Cortex of kidney (tissue), 1 donor: ENCODE results near the gene FGF14.

ENCODE experiments used
- DNase-seq: peaks from one replicate; lab custom pipeline; 2025; lab: John Stamatoyannopoulos, UW

FGF14 gene

GRCh38 chr13:102367836-102368235 lies 34.0 kb downstream of the FGF14 start:
- DNase-seq, result no peak

DNA sequence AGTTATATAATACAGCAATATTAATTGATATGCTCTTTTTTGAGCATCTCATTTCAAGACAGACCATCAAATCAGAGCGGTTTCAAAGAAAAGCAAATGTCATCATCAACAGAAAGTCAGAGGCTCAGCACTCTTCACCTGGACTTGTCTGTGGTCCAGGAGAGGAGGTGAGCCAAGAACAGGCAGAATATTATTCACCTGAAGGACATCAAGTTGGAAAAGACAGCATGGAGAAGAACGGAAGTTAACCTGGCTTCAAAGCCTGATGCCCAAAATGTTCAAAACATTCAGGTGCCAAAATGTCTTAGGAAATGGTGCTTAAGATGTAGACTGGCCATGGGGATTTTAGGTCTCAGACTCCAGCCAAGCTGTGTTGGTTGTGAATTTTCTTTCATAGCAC lies 40.7 kb downstream of the FGF14 start:
- DNase-seq, result no peak

GRCh38 chr13:102359264-102359663 lies 42.6 kb downstream of the FGF14 start:
- no peak for DNase-seq

DNA sequence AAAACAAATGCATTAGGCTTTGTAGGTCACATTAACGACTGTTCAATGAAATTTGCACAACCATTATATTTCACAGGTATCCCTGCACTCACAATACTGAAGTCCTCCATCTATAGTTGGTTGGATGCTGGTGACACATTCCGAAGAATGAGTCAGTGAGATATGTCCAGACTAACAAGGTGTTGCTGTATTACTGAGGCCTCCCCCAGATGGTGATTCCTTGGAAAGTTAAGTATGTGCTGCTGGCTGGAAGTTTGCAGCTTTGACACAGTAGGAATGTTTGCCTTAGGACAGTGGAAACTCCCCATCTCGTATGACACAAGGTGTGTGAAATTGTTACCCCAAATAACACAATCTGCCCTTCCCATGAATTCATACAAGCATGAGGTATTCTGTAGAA lies 46.6 kb downstream of the FGF14 start:
- no peak for DNase-seq

- no peak for DNase-seq
Measured at GRCh38 chr13:102354011-102354410, 47.8 kb downstream of the FGF14 start.

GRCh38 chr13:102351521-102351920 lies 50.3 kb downstream of the FGF14 start:
- DNase-seq, result no peak

DNA sequence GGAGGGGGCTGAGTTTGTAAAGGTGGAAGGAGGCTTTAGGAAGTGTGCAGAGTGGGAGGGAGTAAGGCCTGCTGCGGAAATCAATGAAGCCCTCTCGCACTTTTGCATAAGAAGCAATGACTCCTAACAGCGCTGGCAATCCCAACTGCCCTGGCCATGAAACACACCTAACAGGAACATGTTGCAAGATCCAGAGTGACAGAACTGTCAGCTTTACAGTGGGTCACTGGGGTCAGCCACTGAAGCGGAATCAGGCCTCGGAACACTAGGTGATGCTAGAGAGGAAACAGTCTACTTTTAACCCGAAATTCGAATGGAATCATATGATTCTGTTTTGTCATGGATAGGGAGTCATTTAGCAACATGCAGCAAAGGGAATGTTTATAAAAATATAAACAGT lies 54.4 kb downstream of the FGF14 start:
- no peak for DNase-seq

DNA sequence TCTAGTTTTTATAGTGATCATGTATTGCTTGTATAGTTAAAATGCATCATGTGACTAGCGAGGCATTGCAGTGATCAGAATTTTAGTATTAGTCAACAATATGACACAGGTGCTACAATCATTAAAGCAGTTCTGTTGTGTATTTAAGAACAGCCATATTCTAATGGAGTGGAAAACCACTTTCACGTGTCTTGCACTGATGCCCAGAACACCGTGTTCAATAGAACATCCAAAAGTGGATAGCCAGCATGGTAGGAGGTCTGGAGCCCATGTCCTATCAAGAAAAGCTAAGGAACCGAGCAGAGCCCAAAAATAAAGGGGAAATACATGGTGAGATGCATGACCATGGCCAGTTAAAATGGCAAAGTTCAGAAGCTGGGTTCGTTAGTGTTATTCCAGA lies 55.1 kb downstream of the FGF14 start:
- DNase-seq, result no peak

DNA sequence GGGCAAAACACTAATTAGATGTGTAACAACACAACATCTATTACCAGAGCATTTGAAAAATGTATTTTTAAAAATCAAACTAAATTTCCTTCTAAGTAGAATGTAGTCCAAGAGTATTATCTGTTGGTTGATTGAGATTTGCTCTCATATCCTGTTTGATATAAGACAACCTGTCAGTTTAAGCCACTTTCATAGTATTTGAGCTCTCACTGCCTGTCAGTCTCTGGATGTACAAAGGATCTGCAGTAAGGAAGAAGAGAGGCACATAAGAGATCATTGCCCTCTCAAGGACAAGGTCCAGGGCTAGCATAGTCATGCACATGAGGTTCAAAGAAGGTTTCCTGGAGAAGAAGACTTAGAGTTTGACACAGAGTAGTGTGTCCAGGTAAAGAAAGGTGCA lies 57.4 kb downstream of the FGF14 start:
- no peak for DNase-seq

GRCh38 chr13:102333320-102334198 lies 68.3 kb downstream of the FGF14 start:
- no peak for DNase-seq

DNA sequence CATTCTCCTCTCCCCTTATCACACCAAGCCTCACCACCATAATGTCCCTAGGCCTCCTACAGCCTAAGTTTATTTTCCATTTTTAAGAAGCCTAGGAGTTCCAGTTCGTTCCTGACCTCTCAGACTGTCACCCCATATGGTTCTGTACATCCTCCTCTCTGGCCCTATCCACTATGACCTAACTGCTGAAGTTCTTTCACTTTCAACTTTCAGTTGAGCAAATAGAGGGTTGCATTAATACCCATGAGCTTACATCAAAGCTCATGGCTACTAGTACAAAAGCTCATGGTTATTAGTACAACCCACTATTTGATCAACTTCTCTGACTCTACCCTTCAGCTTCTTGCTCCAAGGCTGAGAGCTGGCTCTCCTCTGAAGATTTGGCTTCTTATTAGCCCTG lies 72.9 kb downstream of the FGF14 start:
- DNase-seq, result no peak

DNA sequence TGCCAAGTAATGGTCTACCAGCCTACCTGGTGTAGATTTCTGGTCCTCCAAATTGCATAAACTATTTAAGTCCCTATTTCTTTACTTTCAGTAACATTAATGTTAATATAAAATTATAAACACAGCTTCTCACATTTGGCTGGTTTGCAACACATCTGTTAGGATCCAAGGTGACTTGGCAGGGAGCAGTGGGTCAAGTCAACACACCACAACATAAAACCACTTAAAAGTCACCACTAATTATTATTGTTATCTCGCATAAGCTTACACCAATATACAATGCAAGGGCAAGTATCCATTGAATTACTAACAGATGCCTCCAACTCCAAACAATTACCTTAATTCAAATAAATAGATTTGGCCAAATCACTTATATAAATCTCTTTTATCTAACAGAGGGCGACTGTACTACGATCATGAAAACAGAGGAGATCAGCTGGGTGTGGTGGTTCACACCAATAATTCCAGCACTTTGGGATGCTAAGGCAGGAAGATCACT lies 74.7 kb downstream of the FGF14 start:
- DNase-seq, result no peak

- no peak for DNase-seq
Measured at GRCh38 chr13:102326381-102327118, 75.3 kb downstream of the FGF14 start.

DNA sequence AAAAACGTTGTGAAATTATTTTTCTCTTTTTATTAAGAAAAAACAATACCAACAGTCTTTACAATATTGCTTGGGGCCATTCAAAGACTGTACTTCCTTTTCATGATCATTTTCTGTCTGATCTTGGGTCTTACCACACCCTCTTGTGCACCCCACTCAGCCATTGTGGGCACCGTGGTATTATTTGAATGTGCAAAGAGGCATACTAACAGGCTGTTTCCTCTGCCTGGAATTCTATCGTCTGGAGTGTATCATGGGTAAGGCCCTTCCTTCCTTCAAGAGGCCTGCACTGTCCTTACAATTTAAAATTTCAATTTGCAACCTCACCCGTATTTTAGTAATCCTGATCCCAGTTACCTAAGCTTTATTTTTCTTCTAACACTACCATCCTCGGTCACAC lies 76.5 kb downstream of the FGF14 start:
- DNase-seq, result no peak

DNA sequence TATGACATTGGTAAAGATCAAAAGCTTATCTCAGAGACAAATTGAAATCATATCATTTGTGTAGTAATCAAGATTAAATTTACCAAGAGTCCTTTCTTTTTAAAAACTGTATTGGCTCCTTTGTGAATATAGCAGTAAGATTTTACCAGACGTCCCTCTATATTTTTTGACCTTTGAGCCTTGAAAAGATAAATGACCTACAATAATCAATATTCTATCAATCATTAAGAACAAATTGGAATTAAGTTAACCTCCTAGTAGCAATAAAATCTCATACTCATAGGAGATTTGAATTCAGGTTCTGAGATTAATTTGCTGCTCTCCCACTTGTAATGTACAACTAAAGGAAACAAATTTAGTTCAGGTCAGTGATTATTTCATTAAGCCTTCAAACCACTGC lies 78.3 kb downstream of the FGF14 start:
- no peak for DNase-seq

DNA sequence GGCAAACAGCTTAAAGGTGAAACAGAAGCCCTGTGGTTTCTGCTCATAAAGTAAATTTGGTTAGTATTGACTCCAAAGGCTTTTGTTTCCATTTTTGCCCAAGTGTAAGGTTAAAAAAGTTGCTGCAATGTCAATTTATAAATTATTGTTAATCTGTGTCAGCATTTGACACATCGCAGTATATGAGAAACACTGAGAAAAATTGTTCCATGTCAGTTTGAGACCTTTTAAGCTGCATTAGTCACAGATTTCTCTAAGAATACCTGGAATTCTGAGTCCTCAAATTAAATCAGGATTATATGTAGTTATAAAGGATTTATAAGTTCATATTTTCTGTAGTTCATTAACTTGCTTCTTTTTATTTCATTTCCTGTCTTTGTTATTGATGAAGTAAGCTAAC lies 78.8 kb downstream of the FGF14 start:
- DNase-seq, result no peak

DNA sequence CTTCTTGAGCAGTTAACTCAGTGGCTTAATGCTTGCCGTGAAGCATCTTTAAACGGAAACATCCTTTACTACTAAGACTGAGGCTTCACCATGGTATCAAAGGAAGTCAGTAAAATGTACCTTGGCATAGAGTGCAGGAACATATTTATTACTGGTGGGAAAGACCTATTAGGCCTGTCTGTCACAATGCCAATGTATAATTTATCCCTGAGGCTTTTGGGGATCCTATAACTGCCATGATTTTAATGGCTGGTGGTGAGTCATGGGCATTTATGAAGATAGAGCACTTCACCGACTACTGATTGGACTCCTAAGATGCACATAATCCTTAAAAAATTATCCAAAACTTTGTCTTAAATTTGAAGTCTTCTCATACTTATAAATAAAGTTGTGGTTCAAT lies 79.6 kb downstream of the FGF14 start:
- no peak for DNase-seq

GRCh38 chr13:102318233-102318632 lies 83.6 kb downstream of the FGF14 start:
- no peak for DNase-seq

- no peak for DNase-seq
Measured at GRCh38 chr13:102317593-102317992, 84.3 kb downstream of the FGF14 start.

GRCh38 chr13:102316732-102317131 lies 85.1 kb downstream of the FGF14 start:
- no peak for DNase-seq

DNA sequence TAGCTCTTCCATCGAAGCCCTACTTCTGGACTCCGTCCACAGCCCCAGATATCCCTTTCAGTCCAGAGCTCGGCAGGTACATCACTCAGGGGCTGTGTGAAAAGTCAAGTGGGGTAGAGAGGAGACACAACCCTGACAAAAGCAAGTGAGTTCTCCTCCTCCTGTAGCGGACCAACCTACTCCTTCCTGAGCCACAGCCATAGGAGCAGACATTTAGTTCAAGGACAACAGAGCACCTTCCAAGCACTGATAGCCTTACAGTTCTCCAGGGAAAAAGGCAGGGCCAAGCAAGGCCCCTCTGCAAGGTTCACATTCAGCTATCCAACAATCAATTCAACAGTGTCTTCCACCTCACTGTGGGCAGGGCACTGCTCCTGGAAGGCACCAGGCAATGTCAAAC lies 89.0 kb downstream of the FGF14 start:
- no peak for DNase-seq

DNA sequence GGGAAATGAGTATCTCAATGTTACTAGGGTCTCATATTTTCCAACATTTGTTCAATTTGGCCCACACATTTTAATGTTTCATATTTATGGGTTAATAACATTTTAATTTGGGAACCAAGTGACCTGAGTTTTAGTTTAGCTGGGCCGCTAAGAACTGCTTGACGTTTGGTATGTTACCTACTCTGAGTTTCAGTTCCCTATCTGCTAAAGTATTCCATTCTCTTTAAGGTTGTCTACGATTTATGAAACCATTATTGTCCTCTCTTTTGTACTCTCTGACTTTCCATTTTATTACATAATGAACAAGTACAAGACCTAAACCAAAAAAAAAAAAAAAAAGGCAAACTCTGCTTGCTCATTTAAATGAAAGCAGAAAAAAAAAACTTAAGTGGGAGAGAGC lies 89.9 kb downstream of the FGF14 start:
- DNase-seq, result no peak

- DNase-seq, result no peak
Measured at GRCh38 chr13:102311419-102311796, 90.4 kb downstream of the FGF14 start.
